GM10266 (cell line): ENCODE results near the gene HOMER2.

Source experiments
- DNase-seq: peaks from one replicate; pipeline ENCODE4 v3.0.0; 2012; ENCODE audit errors: extremely low spot score
- CTCF ChIP-seq: IDR thresholded peaks from 2 replicates; pipeline ENCODE4 v1.5.1; 2012; ENCODE audit warnings: mild to moderate bottlenecking, low read depth; ENCODE audit not compliant: control insufficient read depth, insufficient read depth; ENCODE audit errors: missing control alignments

HOMER2 gene

GRCh38 chr15:82862886-82863285 lies 89.6 kb downstream of the HOMER2 start:
- DNase-seq = no peak

GRCh38 chr15:82858932-82859331 lies 93.6 kb downstream of the HOMER2 start:
- DNase-seq = no peak
- no peak for TF ChIP-seq CTCF

More at GRCh38 chr15:82862886-82863285, 89.6 kb downstream of the HOMER2 start:
- TF ChIP-seq CTCF = no peak

GRCh38 chr15:82856397-82857170 lies 95.9 kb downstream of the HOMER2 start:
- no peak for DNase-seq
- TF ChIP-seq CTCF = no peak

GRCh38 chr15:82855286-82856100 lies 97.0 kb downstream of the HOMER2 start:
- no peak for DNase-seq

GRCh38 chr15:82854554-82854953 lies 98.0 kb downstream of the HOMER2 start:
- no peak for DNase-seq

More at GRCh38 chr15:82855286-82856100, 97.0 kb downstream of the HOMER2 start:
- TF ChIP-seq CTCF = no peak

GRCh38 chr15:82852941-82853561 lies 99.5 kb downstream of the HOMER2 start:
- no peak for TF ChIP-seq CTCF
- no peak for DNase-seq

More at GRCh38 chr15:82854554-82854953, 98.0 kb downstream of the HOMER2 start:
- TF ChIP-seq CTCF = no peak
